22Rv1 (cell line): ENCODE measurements around the gene GATA5.

ENCODE experiments used
- CTCF ChIP-seq: fragments of 450-650 bp; IDR thresholded peaks from 2 replicates; pipeline ENCODE4 v1.5.1; 2017; ENCODE audit warnings: mild to moderate bottlenecking
- ZFX ChIP-seq: fragments of 450-650 bp; IDR thresholded peaks from 2 replicates; pipeline ENCODE4 v1.6.1; 2017; ENCODE audit warnings: antibody characterized with exemption, borderline replicate concordance

- TF ChIP-seq CTCF = no peak
- TF ChIP-seq ZFX = no peak
Observed at GRCh38 chr20:62519826-62520225, 44.0 kb upstream of the GATA5 start.
